GM19193 (cell line): ENCODE data around the gene CLIC3.

Experiments used
- POLR2A ChIP-seq: IDR thresholded peaks from 4 replicates; pipeline ENCODE4 v1.6.1; 2011; ENCODE audit not compliant: insufficient read depth, insufficient read length; ENCODE audit errors: extremely low read depth

CLIC3 gene

GRCh38 chr9:137034039-137034708 lies 37.8 kb upstream of the CLIC3 start:
- TF ChIP-seq POLR2A: no peak

GRCh38 chr9:137032858-137033257 lies 36.5 kb upstream of the CLIC3 start:
- no peak for TF ChIP-seq POLR2A

- TF ChIP-seq POLR2A: no peak
Observed at GRCh38 chr9:137031904-137032640, 35.7 kb upstream of the CLIC3 start, which contains the start of gene FUT7. FUT7 (minus strand) TSS chr9:137032088; CDS start chr9:137031991, 97 bp downstream.

GRCh38 chr9:137030538-137031527 lies 34.5 kb upstream of the CLIC3 start:
- TF ChIP-seq POLR2A: no peak

GRCh38 chr9:137030006-137030405 lies 33.6 kb upstream of the CLIC3 start:
- no peak for TF ChIP-seq POLR2A

- no peak for TF ChIP-seq POLR2A
Observed at GRCh38 chr9:137029058-137029936, 32.9 kb upstream of the CLIC3 start.

- TF ChIP-seq POLR2A: no peak
Observed at GRCh38 chr9:137028263-137029057, 32.1 kb upstream of the CLIC3 start.

GRCh38 chr9:137027369-137028262 lies 31.2 kb upstream of the CLIC3 start, which contains the start of gene ABCA2:
ABCA2 (minus strand) TSS chr9:137028237; CDS start chr9:137028140, 97 bp downstream.
- TF ChIP-seq POLR2A: no peak

- TF ChIP-seq POLR2A: no peak
Observed at GRCh38 chr9:137026828-137027227, 30.5 kb upstream of the CLIC3 start.

- TF ChIP-seq POLR2A: no peak
Observed at GRCh38 chr9:137026384-137026783, 30.0 kb upstream of the CLIC3 start.

GRCh38 chr9:137025517-137025966 lies 29.2 kb upstream of the CLIC3 start:
- no peak for TF ChIP-seq POLR2A

GRCh38 chr9:137023583-137023991 lies 27.2 kb upstream of the CLIC3 start:
- no peak for TF ChIP-seq POLR2A
